ENCODE results near the gene GARIN5B. TPM values are rescaled to one million over a fixed set of nuclear protein-coding genes. Genes with fewer than 3 reads are reported as not detected.

GARIN5B gene
- total and polyA plus RNA-seq, 2 donors (not counting 1 experiment from before 2014, with no cell fraction given): not detected

DNA sequence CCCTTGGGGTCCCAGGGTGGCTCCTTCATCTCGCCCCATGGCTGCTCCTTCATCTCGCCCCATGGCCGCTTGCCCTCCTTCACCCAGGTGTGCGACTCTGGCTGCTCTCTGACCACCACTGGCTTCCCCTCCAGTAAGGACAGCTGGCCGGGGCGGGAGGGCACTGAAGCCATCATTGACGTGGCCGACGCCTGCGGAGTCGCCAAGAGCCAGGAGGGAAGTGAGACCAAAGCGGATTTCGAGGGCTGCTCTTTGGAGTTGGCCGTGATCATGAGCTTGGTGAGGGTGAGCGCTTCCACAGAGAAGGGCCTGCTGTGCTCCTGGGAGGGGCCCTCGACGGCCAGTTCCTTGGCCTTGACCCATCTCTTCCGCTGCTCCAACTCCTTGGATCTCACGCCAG, 4.6 kb downstream of the GARIN5B start:
- 93% methylated on average over 16 of the region's 19 CpGs for WGBS (ENCODE audit: insufficient coverage)
- no peak overlapping the region for H2AFZ ChIP-seq (ENCODE audit: insufficient read depth, low read depth, low read length, poor library complexity, severe bottlenecking)
- intact Hi-C loops (cut with micrococcal nuclease): no loop called here
- H3K36me3 ChIP-seq (replicated peaks in 1 of 2; ENCODE audit: control extremely low read depth in 1 of 2, control insufficient read depth in 1 of 2, extremely low read depth in 1 of 2, insufficient read depth in 2 of 2, low read length in 1 of 2): no peaks in the 10 kb centered on the region
- no peak for TF ChIP-seq EZH2 (IDR thresholded peaks at IDR 0.05; ENCODE audit: borderline replicate concordance, insufficient read depth, low read depth, low read length, poor library complexity, severe bottlenecking)
- no peak for TF ChIP-seq CTCF (IDR thresholded peaks at IDR 0.05)
- no peaks in the 10 kb centered on the region for H4K20me1 ChIP-seq (ENCODE audit: control insufficient read depth, insufficient read depth, low read length, poor library complexity, severe bottlenecking)
- Mint-ChIP-seq H3K27ac (no peak overlapping the region), H3K9me3 (ENCODE audit: insufficient read depth) (no peaks in the 10 kb centered on the region), H3K4me3 (no peak overlapping the region), H3K4me1 (peaks cover 9% of the 10 kb centered on the region), H3K27me3 (peaks cover 12% of the 10 kb centered on the region)
- DNase-seq: no peak
- H3K9me3 ChIP-seq (ENCODE audit: control extremely low read depth in 1 of 3, control insufficient read depth in 2 of 3, insufficient read depth in 1 of 3, low read length in 2 of 3): peaks cover 0 to 17% (median 0%) of the 10 kb centered on the region in 3 donors
- H3K79me2 ChIP-seq (ENCODE audit: control insufficient read depth, insufficient read depth, low read length): no peaks in the 10 kb centered on the region
- H3K27ac ChIP-seq (ENCODE audit: low read length in 2 of 2): no peak overlapping the region
- H3K4me1 ChIP-seq (ENCODE audit: control insufficient read depth in 2 of 2, insufficient read depth in 2 of 2, low read length in 2 of 2): peaks cover 12 to 14% of the 10 kb centered on the region in 2 donors
- no peak overlapping the region for H3K9ac ChIP-seq (ENCODE audit: low read length)
- ChIA-PET POLR2A (interaction anchor here (0.7 kb wide), 1 partner anchor 198 kb away, joined by 4 read pairs; no protein-coding TSS in a partner anchor), CTCF (no interaction called here)
- H3K27me3 ChIP-seq (replicated peaks in 1 of 4; ENCODE audit: control extremely low read depth in 1 of 4, control insufficient read depth in 3 of 4, insufficient read depth in 4 of 4, low read length in 3 of 4): peaks cover 0 to 30% (median 11%) of the 10 kb centered on the region in 4 experiments
- ATAC-seq (ENCODE audit: low read depth): no peak
- no peak overlapping the region for H3K4me2 ChIP-seq (replicated peaks; ENCODE audit: low read depth, low read length, poor library complexity, severe bottlenecking)
- H3K4me3 ChIP-seq (ENCODE audit: control extremely low read depth in 1 of 5, extremely low read depth in 1 of 5, insufficient read depth in 1 of 5, low read depth in 2 of 5, low read length in 4 of 5): no peak overlapping the region

DNA sequence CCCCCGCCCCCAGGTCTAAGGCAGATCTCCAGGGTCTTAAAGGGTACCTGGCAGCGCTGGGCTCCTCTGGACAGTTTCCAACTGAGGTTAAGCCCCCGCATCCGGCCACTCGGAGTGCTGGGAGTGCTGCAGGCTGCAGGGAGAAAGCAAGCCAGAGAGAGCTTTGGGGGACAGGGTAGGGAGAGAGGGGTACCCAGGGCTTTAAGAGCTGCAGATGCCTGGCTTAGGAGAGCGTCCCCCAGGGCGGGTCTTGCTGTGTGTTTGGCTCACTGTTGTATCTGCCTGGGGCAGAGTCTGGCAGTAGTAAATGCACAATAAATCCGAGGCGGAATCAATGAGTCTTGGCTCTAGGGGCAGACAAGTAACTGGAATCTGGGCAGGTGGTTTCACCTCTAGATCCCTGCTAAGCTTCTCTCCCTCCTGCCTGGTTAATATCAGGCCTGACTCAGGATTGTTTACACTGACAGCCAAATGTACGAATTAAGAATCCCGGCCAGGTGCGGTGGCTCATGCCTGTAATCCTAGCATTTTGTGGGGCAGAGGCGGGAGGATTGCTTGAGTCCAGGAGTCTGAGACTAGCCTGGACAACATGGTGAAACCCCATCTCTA, 7.7 kb downstream of the GARIN5B start:
- no peak for TF ChIP-seq EZH2 (IDR thresholded peaks at IDR 0.05; ENCODE audit: borderline replicate concordance, insufficient read depth, low read depth, low read length, poor library complexity, severe bottlenecking)
- TF ChIP-seq CTCF (IDR thresholded peaks at IDR 0.05): no peak
- H2AFZ ChIP-seq (ENCODE audit: insufficient read depth, low read depth, low read length, poor library complexity, severe bottlenecking): no peak overlapping the region
- peaks cover 23% of the 10 kb centered on the region for H3K4me1 Mint-ChIP-seq
- H3K4me2 ChIP-seq (replicated peaks; ENCODE audit: low read depth, low read length, poor library complexity, severe bottlenecking): no peak overlapping the region
- H3K27me3 ChIP-seq (replicated peaks in 1 of 4; ENCODE audit: control extremely low read depth in 1 of 4, control insufficient read depth in 3 of 4, insufficient read depth in 4 of 4, low read length in 3 of 4): peaks cover 0 to 60% (median 24%) of the 10 kb centered on the region in 4 experiments
- H3K27me3 Mint-ChIP-seq: peaks cover 44% of the 10 kb centered on the region
- ChIA-PET CTCF (interaction anchor here (0.8 kb wide), 1 partner anchor 67 kb away, joined by 3 read pairs; no protein-coding TSS in a partner anchor), POLR2A (no interaction called here)
- no peak for DNase-seq
- WGBS (ENCODE audit: insufficient coverage): 36% methylated on average over 10 of the region's 13 CpGs
- no peaks in the 10 kb centered on the region for H3K9me3 Mint-ChIP-seq (ENCODE audit: insufficient read depth)
- no peak for ATAC-seq (ENCODE audit: low read depth)
- H3K36me3 ChIP-seq (replicated peaks in 1 of 2; ENCODE audit: control extremely low read depth in 1 of 2, control insufficient read depth in 1 of 2, extremely low read depth in 1 of 2, insufficient read depth in 2 of 2, low read length in 1 of 2): no peaks in the 10 kb centered on the region
- intact Hi-C loops (cut with micrococcal nuclease): no loop called here
- no peak overlapping the region for H3K27ac ChIP-seq (ENCODE audit: low read length in 2 of 2)
- peaks cover 23 to 29% of the 10 kb centered on the region in 2 donors for H3K4me1 ChIP-seq (ENCODE audit: control insufficient read depth in 2 of 2, insufficient read depth in 2 of 2, low read length in 2 of 2)
- no peak overlapping the region for H3K4me3 ChIP-seq (ENCODE audit: control extremely low read depth in 1 of 5, extremely low read depth in 1 of 5, insufficient read depth in 1 of 5, low read depth in 2 of 5, low read length in 4 of 5)
- no peak overlapping the region for H3K27ac Mint-ChIP-seq
- no peaks in the 10 kb centered on the region for H3K79me2 ChIP-seq (ENCODE audit: control insufficient read depth, insufficient read depth, low read length)
- peaks cover 0 to 18% (median 0%) of the 10 kb centered on the region in 3 donors for H3K9me3 ChIP-seq (ENCODE audit: control extremely low read depth in 1 of 3, control insufficient read depth in 2 of 3, insufficient read depth in 1 of 3, low read length in 2 of 3)
- H3K4me3 Mint-ChIP-seq: peak overlapping the region; percentile 49
- H4K20me1 ChIP-seq (ENCODE audit: control insufficient read depth, insufficient read depth, low read length, poor library complexity, severe bottlenecking): no peaks in the 10 kb centered on the region
- H3K9ac ChIP-seq (ENCODE audit: low read length): no peak overlapping the region

Data from B cell (primary cell).